A204.1 (cell line): ENCODE measurements around the gene CACNA1H.

Experiments used
- FAIRE-seq: peaks from 2 replicates; lab custom pipeline; 2012; peaks lifted over from hg19 to GRCh38; lab: Jason Lieb, UNC

Gene CACNA1H

GRCh38 chr16:1123525-1124230, 29.2 kb upstream of the CACNA1H start:
- no peak for FAIRE-seq

GRCh38 chr16:1124291-1124690, 28.6 kb upstream of the CACNA1H start:
- FAIRE-seq: no peak

DNA sequence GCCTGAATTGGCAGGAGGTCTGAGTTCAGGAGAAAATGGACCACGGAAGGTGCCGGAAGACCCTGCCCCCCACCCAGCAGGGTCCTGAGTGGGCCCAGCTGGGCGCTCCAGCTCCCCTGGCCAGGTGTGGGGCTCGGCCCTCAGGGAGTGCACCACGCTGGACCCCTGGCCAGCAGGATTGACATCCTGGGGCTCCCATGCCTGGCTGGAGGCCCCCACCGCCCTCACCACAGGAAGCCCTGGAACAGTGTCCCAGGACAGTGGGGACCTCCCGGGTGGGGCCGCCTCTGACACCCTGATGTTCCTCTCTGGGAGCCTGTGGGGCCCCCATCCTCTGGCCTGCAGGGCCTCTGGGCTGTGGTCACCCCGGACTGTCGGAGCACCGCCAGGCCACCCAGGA, 28.1 kb upstream of the CACNA1H start:
- FAIRE-seq: no peak

DNA sequence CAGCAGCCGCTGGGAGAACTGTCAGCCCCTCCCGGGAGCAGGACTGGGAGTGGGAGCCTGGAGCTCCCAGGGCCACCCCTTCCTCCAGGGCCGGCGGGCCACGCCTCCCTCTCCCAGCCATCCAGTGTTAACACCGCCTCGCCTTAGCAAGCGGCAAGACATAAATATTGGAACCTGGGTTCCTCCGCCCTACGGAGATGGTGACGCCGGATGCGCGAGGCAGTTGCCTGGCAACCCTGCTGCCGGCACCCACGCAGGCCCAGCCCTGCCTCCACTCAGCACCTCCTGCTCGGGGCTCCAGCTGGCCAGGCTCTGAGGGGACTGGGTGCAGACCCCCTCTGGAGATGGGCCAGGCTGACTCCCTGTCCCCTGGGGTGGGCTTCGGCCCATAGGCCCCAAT, 27.4 kb upstream of the CACNA1H start:
- FAIRE-seq: no peak

GRCh38 chr16:1126044-1126443, 26.9 kb upstream of the CACNA1H start:
- FAIRE-seq: no peak

- no peak for FAIRE-seq
Measured at GRCh38 chr16:1126586-1126985, 26.3 kb upstream of the CACNA1H start.

- FAIRE-seq: no peak
Measured at GRCh38 chr16:1127101-1127500, 25.8 kb upstream of the CACNA1H start.

GRCh38 chr16:1127971-1128715, 24.8 kb upstream of the CACNA1H start:
- no peak for FAIRE-seq

DNA sequence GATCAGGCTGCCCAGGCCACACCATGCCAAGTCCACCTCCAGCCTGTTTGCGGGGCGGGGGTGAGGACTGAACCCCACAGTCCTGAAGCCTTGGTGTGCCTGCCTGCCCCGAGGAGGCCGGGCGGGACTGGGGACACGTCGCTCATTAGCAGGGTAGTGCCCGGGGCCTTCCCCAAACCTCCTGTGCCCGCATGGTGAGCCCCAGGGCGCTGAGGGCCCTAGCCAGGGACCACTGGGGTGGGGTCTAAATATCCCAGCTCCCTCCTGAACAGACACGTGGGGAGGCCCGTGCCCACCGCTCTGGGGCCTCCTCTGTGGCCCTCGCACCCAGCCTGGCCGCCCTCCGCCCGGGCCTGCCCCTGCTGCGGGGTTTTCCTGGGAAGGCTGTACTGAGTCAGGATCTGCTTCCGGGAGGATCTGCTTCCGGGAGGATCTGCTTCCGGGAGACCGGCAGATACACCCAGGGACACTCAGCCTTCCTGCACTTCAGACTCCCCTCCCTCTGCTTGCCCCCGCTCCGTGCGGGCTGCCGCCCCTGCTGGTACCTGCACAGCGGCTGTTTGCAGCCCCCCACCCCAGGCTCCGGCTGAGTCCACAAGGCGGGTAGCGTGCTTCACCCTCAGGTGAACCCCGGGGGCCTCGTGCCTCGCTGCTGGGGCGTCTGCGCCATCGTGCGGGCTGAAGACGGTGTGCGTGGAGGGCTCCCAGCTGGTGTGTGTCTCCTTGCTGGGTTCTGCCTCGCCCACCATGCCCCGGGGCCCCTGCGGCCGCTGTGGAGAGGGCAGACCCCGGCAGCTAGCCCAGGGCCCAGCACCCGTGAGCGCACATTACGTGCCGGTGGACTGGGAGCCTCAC, 23.6 kb upstream of the CACNA1H start:
- FAIRE-seq: no peak

- FAIRE-seq: no peak
Measured at GRCh38 chr16:1130382-1130781, 22.5 kb upstream of the CACNA1H start.

DNA sequence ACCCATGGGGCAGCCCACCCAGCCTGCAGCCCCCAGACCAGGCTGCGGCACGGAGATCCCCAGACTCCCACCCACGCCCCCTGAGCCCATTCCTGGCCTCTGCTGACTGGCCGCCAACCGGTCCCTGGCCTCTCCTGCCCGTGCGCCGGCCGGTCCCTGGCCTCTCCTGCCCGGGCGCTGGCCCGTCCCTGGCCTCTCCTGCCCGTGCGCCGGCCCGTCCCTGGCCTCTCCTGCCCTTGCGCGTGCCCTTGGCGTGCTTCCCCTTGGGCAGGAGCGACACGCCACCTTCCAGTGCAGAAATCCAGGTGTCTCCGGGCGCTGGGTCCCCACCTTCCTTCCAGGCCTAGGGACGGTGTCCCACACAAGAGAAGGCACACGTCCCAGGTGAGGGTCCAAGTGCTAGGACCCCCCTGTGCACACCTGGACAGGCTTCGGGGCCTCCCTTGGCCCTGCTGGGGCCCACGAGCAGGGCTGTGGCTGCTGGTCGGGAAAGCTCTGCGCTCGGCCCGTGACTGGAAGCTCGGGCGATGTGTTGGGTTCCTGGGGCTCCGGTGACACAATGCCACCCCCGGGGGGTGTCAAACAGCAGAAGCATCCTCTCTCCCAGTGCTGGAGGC, 21.4 kb upstream of the CACNA1H start:
- no peak for FAIRE-seq

- no peak for FAIRE-seq
Measured at GRCh38 chr16:1132431-1132830, 20.5 kb upstream of the CACNA1H start.

DNA sequence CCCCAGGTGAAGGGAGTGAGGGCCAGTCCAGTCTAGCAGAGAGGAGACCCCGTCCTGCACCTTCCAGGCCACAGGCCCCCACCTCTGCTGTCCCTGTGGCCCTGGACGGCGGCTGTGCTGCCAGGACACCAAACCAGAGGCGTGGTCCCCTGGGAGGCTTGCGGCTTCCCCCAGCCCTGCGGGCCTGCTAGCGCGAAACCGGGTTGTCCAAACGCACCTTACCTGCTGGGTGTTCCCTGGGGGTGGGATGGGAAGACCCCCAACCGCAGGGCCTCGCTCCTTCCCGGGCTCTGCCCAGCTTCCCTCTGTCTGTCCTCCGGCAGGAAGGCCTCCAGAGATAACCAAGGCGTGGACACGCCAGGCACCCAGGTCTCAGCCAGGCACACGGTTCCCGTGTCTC, 19.6 kb upstream of the CACNA1H start:
- no peak for FAIRE-seq

DNA sequence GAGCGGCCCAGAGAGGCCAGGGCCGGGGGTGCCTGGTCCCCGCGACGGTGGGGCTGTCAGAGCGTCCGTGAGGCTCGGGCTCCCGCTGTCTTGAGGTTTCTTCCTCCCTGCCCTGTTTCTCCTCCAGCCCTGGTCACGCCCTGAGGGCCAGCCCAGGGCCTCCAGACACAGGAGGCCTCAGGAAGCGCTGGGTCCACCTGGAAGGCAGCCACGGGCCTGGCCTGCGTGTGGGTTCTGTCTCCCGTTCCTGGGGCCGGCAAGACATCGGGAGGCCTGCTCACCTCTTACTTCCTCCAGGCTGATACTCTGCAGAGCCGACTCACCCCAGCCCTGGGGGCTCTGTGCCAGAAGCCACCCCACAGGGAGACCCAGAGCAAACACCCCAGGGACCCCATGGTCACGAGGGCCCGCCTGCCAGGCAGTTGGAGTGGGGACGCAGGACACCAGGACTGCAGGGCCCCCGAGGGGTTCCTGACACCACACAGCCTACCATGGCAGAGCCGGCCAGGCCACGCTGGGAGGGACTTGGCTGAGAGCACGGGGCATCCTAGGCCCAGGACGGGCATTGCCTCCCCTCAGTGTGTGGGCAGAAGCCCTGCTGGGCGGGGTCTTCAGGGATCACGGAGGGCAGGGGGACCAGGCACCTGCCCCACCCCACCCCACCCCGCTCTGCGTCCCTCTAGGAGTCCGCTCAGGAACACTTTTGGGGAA, 18.9 kb upstream of the CACNA1H start:
- no peak for FAIRE-seq

GRCh38 chr16:1134776-1135458, 18.0 kb upstream of the CACNA1H start:
- FAIRE-seq: no peak

DNA sequence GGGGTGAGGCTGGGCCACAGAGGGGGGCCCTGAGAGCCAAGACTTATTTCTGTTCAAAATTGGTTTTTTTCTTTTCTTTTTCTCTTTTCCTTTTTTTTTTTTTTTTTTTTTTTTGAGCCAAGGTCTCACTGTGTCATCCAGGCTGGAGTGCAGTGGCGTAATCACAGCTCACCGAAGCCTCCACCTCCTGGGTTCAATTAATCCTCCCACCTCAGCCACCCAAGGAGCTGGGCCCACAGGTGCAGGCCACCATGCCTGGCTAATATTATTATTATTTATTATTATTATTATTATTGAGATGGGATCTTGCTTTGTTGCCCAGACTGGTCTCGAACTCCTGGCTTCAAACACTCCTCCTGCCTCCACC, 17.5 kb upstream of the CACNA1H start:
- FAIRE-seq: no peak

- no peak for FAIRE-seq
Measured at GRCh38 chr16:1137604-1138003, 15.3 kb upstream of the CACNA1H start.

DNA sequence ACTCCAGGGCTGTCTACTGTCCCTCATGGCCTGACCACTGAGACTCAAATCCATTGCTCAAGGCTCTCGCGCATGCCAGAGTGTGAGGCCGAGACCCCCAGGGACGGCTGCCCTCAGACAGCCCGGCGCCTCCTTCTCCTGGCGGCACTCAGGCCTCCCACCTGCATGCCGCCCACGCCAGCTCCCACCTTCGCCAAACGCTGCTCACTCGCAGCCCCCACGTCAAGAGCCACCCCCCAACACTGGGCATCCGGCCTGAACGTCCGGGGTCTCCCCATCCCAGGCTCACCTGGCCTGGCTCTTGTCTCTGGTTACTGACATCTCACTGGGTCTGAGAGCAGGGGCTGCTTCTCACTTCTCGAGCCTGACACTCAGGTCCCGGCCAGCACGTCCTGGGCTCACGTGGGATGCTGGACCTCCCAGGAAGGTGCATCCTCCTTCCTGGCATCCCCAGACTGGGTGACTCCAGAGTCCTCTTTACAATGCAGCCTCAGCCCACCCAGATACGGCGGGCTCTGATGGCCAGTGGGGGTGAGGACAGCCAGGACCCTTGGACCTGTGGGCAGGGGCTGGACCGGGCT, 12.2 kb upstream of the CACNA1H start:
- no peak for FAIRE-seq

- no peak for FAIRE-seq
Measured at GRCh38 chr16:1141191-1141590, 11.7 kb upstream of the CACNA1H start.

DNA sequence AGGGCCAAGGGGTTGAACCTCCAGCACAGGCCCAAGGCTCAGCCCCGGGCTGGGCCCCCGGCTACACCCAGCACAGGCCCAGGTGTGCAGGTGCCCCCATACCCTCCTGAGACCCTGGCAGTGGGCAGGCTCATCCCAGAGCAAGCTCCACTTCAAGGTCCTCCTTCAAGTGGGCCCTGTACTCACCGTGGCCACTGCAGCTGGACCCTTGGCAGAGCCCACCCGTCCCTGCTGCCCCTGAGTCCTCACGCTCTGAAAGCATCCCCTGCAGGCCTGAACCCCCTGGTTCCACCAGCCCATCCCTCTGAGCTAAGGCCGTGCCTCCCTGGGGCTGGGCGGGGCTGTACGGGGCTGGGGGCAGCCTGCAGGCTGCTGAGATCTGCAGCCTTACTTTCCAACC, 11.2 kb upstream of the CACNA1H start:
- no peak for FAIRE-seq

DNA sequence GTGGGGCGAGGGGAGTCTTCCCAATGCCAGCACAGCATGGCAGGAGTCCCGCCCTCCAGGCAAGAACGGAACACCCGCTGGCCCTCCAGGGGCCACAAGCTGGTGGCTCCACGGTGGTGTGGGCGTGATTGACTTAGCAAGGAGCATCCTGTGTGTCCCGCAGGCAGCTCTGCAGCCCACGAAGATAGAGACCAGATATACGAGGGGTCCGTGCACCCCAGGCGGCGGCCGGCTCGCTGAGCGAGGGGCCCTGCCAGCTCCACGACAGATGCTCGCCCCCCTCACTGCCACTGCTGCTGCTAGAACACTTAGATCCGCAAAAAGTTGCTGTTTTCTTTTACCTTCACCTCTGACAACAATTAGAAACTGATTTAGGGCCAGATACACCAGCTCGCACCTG, 10.0 kb upstream of the CACNA1H start:
- no peak for FAIRE-seq
